IMR-90 (cell line): Measurements from ENCODE around the gene C4B.
"Not testable (repeated sequence)": the region's sequence is repeated elsewhere in the genome, so short reads cannot be mapped to it uniquely, and the experiment has no call there.

ENCODE experiments used
- FOS ChIP-seq: fragments of 150-350 bp; IDR thresholded peaks from 2 replicates; pipeline ENCODE4 v1.6.1; 2016; ENCODE audit warnings: low read depth, low read length
- POLR2A ChIP-seq: IDR thresholded peaks from 2 replicates; pipeline ENCODE4 v1.6.1; 2012; ENCODE audit warnings: mild to moderate bottlenecking, low read depth, low read length
- RFX5 ChIP-seq: IDR thresholded peaks from 2 replicates; pipeline ENCODE4 v1.8.0; 2012; ENCODE audit warnings: low read depth, mild to moderate bottlenecking, low read length, moderate library complexity
- TF ChIP-seq, protein P1 (sequence below): conservative IDR thresholded peaks from 2 replicates; pipeline ENCODE4 v1.5.1; 2012; ENCODE audit warnings: mild to moderate bottlenecking, low read depth, low read length, improper control_type of control experiment
- TF ChIP-seq, protein P2 (sequence below): fragments of 150-350 bp; IDR thresholded peaks from 2 replicates; pipeline ENCODE4 v1.6.1; 2017; ENCODE audit warnings: mild to moderate bottlenecking, antibody characterized with exemption, low read length, low read depth

DNA sequence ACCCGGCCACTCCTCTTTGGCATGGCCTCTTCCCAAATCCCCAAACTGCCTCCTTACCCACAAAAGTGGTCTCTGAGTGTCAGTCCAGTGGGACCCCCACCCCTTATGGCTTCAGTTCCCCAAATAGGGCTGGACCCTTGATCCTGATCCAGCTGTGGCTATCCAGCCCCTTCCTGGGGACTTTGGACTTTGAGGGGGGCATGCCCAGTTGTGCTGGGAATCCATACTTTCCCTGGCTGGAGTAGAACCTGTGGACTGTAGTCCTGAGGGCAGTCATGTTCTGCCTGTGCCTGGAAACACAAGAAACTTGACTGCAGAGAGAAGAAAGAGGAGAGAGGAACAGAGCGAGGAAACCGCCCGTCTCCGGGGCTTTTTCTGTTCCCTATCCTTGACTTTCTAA is 22.5 kb downstream of the C4B start:
- TF ChIP-seq, protein P1, sequence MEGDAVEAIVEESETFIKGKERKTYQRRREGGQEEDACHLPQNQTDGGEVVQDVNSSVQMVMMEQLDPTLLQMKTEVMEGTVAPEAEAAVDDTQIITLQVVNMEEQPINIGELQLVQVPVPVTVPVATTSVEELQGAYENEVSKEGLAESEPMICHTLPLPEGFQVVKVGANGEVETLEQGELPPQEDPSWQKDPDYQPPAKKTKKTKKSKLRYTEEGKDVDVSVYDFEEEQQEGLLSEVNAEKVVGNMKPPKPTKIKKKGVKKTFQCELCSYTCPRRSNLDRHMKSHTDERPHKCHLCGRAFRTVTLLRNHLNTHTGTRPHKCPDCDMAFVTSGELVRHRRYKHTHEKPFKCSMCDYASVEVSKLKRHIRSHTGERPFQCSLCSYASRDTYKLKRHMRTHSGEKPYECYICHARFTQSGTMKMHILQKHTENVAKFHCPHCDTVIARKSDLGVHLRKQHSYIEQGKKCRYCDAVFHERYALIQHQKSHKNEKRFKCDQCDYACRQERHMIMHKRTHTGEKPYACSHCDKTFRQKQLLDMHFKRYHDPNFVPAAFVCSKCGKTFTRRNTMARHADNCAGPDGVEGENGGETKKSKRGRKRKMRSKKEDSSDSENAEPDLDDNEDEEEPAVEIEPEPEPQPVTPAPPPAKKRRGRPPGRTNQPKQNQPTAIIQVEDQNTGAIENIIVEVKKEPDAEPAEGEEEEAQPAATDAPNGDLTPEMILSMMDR = not testable (repeated sequence)
- TF ChIP-seq RFX5, POLR2A, FOS: not testable (repeated sequence)
- TF ChIP-seq, protein P2, sequence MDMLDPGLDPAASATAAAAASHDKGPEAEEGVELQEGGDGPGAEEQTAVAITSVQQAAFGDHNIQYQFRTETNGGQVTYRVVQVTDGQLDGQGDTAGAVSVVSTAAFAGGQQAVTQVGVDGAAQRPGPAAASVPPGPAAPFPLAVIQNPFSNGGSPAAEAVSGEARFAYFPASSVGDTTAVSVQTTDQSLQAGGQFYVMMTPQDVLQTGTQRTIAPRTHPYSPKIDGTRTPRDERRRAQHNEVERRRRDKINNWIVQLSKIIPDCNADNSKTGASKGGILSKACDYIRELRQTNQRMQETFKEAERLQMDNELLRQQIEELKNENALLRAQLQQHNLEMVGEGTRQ = not testable (repeated sequence)
